Fibroblast of pulmonary artery (primary cell): ENCODE results near the gene PARP4.
A peak's percentile ranks its signal among the peaks of the same experiment; 100 is the strongest.
"Not testable (repeated sequence)": the region's sequence is repeated elsewhere in the genome, so short reads cannot be mapped to it uniquely, and the experiment has no call there.

Source experiments
- DNase-seq: peaks from one replicate; pipeline ENCODE4 v3.0.0-alpha.2; 2010; ENCODE audit warnings: low read depth
- H3K4me3 ChIP-seq: replicated peaks from 2 replicates; pipeline ENCODE4 v1.5.1; 2011; ENCODE audit warnings: low read depth, mild to moderate bottlenecking, control low read depth, low read length, moderate library complexity
- TF ChIP-seq, protein P1 (sequence below): IDR thresholded peaks from 2 replicates; pipeline ENCODE4 v1.5.1; 2011; ENCODE audit warnings: mild to moderate bottlenecking, control low read depth, low read length, inconsistent platforms; ENCODE audit errors: missing control alignments

PARP4 gene

DNA sequence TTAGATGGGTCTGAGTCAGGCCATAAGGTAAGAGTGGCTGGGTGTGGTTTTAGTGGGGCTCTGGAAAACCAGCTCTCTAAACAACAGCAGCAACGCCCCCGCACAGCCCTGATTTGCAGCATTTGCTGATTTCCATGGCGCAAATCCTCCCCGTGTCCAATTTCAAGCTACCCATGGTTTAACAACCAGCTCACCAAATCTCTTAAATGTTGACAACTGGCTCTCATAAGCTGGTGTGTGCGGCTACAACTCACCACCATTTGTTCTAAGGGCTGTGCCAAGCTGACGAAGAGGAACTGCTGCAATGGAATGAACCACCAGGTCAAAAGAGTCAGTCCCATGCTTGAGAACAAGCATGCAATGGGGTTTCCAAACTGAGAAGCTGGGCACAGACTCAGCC lies 22.9 kb downstream of the PARP4 start:
- no peak for DNase-seq
- no peak overlapping the region for H3K4me3 ChIP-seq
- TF ChIP-seq, protein P1, sequence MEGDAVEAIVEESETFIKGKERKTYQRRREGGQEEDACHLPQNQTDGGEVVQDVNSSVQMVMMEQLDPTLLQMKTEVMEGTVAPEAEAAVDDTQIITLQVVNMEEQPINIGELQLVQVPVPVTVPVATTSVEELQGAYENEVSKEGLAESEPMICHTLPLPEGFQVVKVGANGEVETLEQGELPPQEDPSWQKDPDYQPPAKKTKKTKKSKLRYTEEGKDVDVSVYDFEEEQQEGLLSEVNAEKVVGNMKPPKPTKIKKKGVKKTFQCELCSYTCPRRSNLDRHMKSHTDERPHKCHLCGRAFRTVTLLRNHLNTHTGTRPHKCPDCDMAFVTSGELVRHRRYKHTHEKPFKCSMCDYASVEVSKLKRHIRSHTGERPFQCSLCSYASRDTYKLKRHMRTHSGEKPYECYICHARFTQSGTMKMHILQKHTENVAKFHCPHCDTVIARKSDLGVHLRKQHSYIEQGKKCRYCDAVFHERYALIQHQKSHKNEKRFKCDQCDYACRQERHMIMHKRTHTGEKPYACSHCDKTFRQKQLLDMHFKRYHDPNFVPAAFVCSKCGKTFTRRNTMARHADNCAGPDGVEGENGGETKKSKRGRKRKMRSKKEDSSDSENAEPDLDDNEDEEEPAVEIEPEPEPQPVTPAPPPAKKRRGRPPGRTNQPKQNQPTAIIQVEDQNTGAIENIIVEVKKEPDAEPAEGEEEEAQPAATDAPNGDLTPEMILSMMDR, result no peak

DNA sequence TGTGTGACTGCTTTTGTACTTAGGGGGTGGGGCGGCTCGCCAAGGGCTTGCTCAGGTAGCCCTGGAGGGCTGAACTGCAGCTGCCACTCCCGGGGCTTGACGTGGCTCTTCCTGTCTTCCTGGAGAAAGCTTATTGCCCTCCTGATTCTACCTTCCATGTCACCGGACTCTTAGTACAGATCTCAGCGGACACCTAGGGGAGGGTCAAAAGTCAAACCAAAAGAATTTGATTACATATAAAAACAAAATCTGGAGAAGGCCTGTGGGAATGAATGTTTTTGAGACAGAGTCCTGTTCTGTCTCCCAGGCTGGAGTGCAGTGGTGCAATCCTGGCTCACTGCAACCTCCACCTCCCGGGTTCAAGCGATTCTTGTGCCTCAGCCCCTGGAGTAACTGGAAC lies 24.5 kb downstream of the PARP4 start:
- not testable (repeated sequence) for H3K4me3 ChIP-seq, DNase-seq

DNA sequence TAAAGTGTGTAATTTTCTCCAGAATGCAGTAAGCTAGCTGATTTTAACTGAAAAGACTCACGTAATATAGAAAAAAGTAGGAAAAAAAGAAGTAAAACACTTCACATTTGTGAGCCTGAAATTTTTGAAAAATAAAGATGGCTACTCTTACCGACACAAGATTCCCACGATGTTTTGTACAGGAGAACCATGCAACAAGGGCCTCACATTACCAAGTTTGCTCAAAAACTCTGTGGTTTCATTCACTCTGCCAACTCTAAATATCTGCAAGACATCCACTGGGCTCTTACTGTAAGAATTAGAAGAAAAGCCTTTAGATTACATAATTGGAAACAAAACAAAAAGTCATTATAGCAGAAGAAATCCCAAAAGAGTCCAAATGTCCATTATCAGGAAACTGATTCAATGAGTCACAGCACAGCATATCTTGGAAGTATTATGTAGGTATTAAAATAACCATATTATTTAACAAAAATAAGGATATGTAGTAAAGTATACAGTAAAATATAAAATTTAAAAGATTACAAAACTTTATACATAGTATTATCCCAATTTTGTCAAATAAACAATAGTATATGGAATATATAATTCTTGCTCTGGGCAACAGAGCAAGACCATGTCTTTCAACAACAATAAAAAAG lies 26.4 kb downstream of the PARP4 start:
- H3K4me3 ChIP-seq, result not testable (repeated sequence)
- peak; percentile 83 for DNase-seq

DNA sequence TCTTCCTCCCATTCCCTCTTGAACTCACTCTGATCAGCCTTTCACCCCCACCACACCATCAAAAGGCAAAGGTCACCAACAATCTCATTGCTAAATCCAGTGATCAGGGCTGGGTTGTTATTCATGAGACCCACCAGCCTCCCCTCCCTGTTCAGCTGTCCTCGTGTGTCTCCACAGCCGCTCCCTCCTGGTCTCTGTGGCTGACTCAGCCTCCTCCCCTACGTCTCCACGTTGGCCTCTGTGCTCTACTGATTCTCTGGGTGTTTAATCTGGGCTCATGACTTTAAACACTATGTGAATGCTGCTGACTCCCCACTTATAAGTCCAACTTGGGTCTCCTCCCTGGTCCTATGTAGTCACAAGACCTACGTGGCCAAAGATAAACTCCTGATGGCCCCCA lies 38.9 kb downstream of the PARP4 start:
- TF ChIP-seq, protein P1, result no peak
- no peak overlapping the region for H3K4me3 ChIP-seq
- no peak for DNase-seq

DNA sequence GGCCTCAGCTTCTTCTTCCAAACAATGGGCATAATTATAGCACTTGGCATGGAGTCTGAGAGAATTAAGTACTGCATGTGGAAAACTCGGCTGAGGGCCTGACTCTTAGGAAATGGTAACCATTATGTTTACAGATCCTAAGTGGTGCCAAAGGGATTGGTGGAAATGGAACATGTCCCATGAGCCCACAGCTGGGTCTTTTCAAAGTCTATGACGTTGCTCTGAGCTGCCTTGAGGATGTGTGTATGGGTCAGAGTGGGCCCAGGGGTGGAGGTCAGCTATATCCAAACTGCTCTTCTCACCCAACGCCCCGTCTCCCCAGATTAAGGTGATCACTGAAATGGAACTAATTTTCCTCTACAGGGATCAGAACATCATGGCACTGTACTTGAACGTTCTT lies 40.4 kb downstream of the PARP4 start:
- DNase-seq, H3K4me3 ChIP-seq: not testable (repeated sequence)

DNA sequence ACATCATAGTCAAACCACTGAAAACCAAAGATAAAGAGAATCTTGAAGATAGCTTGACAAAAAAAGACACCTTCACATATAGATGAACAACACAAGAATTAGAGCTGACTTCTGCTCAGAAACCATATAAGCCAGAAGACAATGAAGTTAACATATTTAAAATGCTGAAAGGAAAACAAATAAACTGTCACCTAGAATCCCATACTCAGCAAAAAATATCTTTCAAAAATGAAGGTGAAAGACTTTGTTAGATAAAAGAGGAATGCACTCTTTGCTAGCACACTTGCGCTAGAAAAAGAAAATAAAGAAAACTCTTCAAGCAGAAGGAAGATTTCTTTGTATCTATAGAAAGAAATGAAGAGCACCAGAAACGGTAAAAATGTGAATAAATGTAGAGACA lies 49.5 kb downstream of the PARP4 start:
- no peak overlapping the region for H3K4me3 ChIP-seq
- TF ChIP-seq, protein P1, result no peak
- no peak for DNase-seq

DNA sequence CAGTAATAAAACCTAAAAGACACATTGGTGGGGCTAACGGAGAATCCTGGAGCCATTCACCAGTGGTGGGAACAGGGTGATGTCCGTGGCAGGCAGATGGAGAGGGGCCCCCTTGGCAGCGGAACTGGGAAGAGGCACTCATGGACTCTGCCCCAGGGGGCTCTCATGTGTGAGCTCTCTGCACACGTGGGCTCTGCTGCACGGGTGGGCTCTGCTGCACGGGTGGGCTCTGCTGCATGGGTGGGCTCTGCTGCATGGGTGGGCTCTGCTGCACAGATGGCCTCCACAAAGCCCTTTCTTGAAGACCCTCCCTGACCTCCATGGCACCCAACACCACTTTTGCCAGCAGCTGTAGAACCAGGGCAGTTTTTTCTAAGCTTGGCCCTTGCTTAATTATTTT lies 52.3 kb downstream of the PARP4 start:
- TF ChIP-seq, protein P1, result no peak
- no peak overlapping the region for H3K4me3 ChIP-seq
- no peak for DNase-seq

DNA sequence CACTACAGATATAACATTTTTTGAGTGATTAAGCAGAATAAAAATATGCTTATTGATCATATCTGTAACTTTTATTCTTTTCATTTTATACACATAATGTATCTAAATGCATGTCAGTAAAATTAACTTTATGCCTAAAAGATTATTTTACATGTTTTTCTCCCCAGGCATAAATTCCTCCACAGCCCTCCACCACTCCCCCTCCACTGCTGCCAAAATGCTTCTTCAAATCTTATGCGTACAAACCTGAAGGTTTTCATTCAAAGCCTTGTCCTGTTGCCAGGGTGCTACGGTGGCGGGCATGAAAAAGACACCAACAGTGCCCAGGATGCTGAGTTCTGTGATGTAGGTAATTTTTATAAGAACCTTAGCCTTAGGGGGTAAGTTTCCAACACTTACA lies 52.9 kb downstream of the PARP4 start:
- TF ChIP-seq, protein P1, result no peak
- peak; percentile 3 for DNase-seq
- H3K4me3 ChIP-seq, result peak overlapping the region; percentile 31

DNA sequence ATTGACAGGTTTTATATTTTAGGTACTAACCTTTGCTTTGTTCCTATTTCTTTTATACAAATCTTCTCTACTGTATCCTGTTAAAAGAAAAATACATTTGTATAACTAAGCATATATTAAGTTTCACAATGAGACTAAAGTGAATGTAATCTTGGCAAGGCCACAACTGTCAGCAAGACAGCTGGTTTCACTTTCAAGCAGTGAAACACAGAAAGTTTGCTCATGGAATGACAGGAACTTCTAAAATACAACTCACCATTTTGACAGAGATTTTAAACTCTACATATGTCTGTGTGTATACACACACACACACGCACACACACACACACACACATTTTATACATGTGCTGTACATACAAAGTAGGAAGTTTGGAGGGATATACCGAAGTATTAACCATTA lies 53.3 kb downstream of the PARP4 start:
- peak; percentile 85 for DNase-seq
- TF ChIP-seq, protein P1, result no peak
- peak overlapping the region; percentile 31 for H3K4me3 ChIP-seq
